WTC11 (cell line): ENCODE data around the gene RPL41. TPM values are rescaled to one million over a fixed set of nuclear protein-coding genes. Genes with fewer than 3 reads are reported as not detected.
A peak's percentile ranks its signal among the peaks of the same experiment; 100 is the strongest.
"Not testable (repeated sequence)": the region's sequence is repeated elsewhere in the genome, so short reads cannot be mapped to it uniquely, and the experiment has no call there.

Source experiments
- ATAC-seq: fragments of 200-7000 bp; cut with Tn5 transposase; 2 replicates; pipeline ENCODE4 v1.10.0; 2021; ENCODE audit warnings: mild to moderate bottlenecking, moderate library complexity
- CTCF ChIA-PET: fragments of 300-600 bp; sonication (Branson Sonifier 250); formaldehyde crosslinking; loops from one replicate; lab custom pipeline; 2021; ENCODE audit warnings: antibody characterized with exemption; lab: Charles Lee
- POLR2A ChIA-PET: fragments of 350-600 bp; sonication (Branson Sonifier 250); formaldehyde crosslinking; loops from one replicate; lab custom pipeline; 2021; ENCODE audit warnings: antibody characterized with exemption; lab: Charles Lee
- DNase-seq: peaks from one replicate; pipeline ENCODE4 v3.0.0; 2021; ENCODE audit warnings: low spot score
- H3K27ac Mint-ChIP-seq: 2 replicates; pipeline ENCODE4 v1.8.0; 2021; ENCODE audit warnings: mixed read lengths
- H3K27me3 Mint-ChIP-seq: 2 replicates; pipeline ENCODE4 v1.8.0; 2021; ENCODE audit warnings: low read depth, mild to moderate bottlenecking, moderate library complexity, mixed read lengths
- H3K36me3 Mint-ChIP-seq: 2 replicates; pipeline ENCODE4 v1.8.0; 2021; ENCODE audit warnings: mixed read lengths
- H3K4me1 Mint-ChIP-seq: 2 replicates; pipeline ENCODE4 v1.8.0; 2022; ENCODE audit warnings: mixed read lengths
- H3K4me3 Mint-ChIP-seq: 2 replicates; pipeline ENCODE4 v1.8.0; 2021; ENCODE audit warnings: mild to moderate bottlenecking, moderate library complexity, mixed read lengths
- H3K9me3 Mint-ChIP-seq: 2 replicates; pipeline ENCODE4 v1.8.0; 2021; ENCODE audit warnings: mixed read lengths
- AR ChIP-seq: fragments of 250-450 bp; sonication (Bioruptor Pico); IDR thresholded peaks from 2 replicates; pipeline ENCODE4 v1.9.0; 2021; ENCODE audit warnings: mild to moderate bottlenecking
- ATF1 ChIP-seq: sonication (generic); formaldehyde crosslinking; IDR thresholded peaks from 2 replicates; pipeline ENCODE4 v1.8.1; 2023; ENCODE audit warnings: mild to moderate bottlenecking, moderate library complexity, missing genetic modification reagents
- CBFB ChIP-seq: sonication (generic); formaldehyde crosslinking; IDR thresholded peaks from 2 replicates; pipeline ENCODE4 v1.8.1; 2022; ENCODE audit warnings: mild to moderate bottlenecking, low read depth, missing genetic modification reagents
- ERG ChIP-seq: fragments of 250-450 bp; sonication (Bioruptor Pico); IDR thresholded peaks from 2 replicates; pipeline ENCODE4 v1.8.0; 2021; ENCODE audit warnings: mild to moderate bottlenecking
- GRHL2 ChIP-seq: fragments of 250-450 bp; sonication (Bioruptor Pico); IDR thresholded peaks from 2 replicates; pipeline ENCODE4 v1.8.0; 2022; ENCODE audit warnings: mild to moderate bottlenecking, moderate library complexity; ENCODE audit not compliant: insufficient replicate concordance, severe bottlenecking
- IRF1 ChIP-seq: sonication (generic); formaldehyde crosslinking; IDR thresholded peaks from 2 replicates; pipeline ENCODE4 v1.8.0; 2023; ENCODE audit warnings: missing genetic modification reagents
- MYBL2 ChIP-seq: sonication (generic); formaldehyde crosslinking; IDR thresholded peaks from 2 replicates; pipeline ENCODE4 v1.8.1; 2023; ENCODE audit warnings: mild to moderate bottlenecking, moderate library complexity, missing genetic modification reagents
- NFE2L1 ChIP-seq: sonication (generic); formaldehyde crosslinking; IDR thresholded peaks from 2 replicates; pipeline ENCODE4 v1.8.1; 2023; ENCODE audit warnings: missing genetic modification reagents
- NR1H2 ChIP-seq: sonication (generic); formaldehyde crosslinking; IDR thresholded peaks from 2 replicates; pipeline ENCODE4 v1.9.0; 2021; ENCODE audit warnings: mild to moderate bottlenecking, moderate library complexity, missing genetic modification reagents
- PRDM15 ChIP-seq: sonication (generic); formaldehyde crosslinking; IDR thresholded peaks from 2 replicates; pipeline ENCODE4 v1.8.0; 2022; ENCODE audit warnings: missing genetic modification reagents
- PRRX2 ChIP-seq: fragments of 250-450 bp; sonication (Bioruptor Pico); IDR thresholded peaks from 2 replicates; pipeline ENCODE4 v1.8.0; 2021; ENCODE audit warnings: mild to moderate bottlenecking
- RELA ChIP-seq: sonication (generic); formaldehyde crosslinking; IDR thresholded peaks from 2 replicates; pipeline ENCODE4 v1.8.1; 2022; ENCODE audit warnings: missing genetic modification reagents, mild to moderate bottlenecking, borderline replicate concordance
- ZBTB21 ChIP-seq: sonication (generic); formaldehyde crosslinking; IDR thresholded peaks from 2 replicates; pipeline ENCODE4 v1.8.1; 2023; ENCODE audit warnings: mild to moderate bottlenecking, missing genetic modification reagents, borderline replicate concordance
- ZNF232 ChIP-seq: sonication (generic); formaldehyde crosslinking; IDR thresholded peaks from 2 replicates; pipeline ENCODE4 v1.8.0; 2022; ENCODE audit warnings: mild to moderate bottlenecking, missing genetic modification reagents
- ZNF416 ChIP-seq: fragments of 250-450 bp; sonication (Bioruptor Pico); IDR thresholded peaks from 2 replicates; pipeline ENCODE4 v1.9.0; 2021; ENCODE audit warnings: mild to moderate bottlenecking, inconsistent platforms
- ZNF425 ChIP-seq: fragments of 250-450 bp; sonication (Bioruptor Pico); conservative IDR thresholded peaks from 2 replicates; pipeline ENCODE4 v1.9.0; 2021; ENCODE audit warnings: mild to moderate bottlenecking
- ZNF671 ChIP-seq: fragments of 250-450 bp; sonication (Bioruptor Pico); IDR thresholded peaks from 2 replicates; pipeline ENCODE4 v1.8.0; 2021; ENCODE audit warnings: mild to moderate bottlenecking
- total RNA-seq: library from RNA; stranded (reverse); gene quantifications from 3 replicates; pipeline ENCODE4 v1.2.3, GENCODE V29; 2021

RPL41 gene
- total RNA-seq, 1 experiment from 2014 or later, result 4,004 TPM

GRCh38 chr12:56115329-56115728 is 1.1 kb upstream of the RPL41 start (continued):
- TF ChIP-seq GRHL2 (CRISPR knock-in tag) (no peak), CBFB (CRISPR knock-in tag) (no peak)

DNA sequence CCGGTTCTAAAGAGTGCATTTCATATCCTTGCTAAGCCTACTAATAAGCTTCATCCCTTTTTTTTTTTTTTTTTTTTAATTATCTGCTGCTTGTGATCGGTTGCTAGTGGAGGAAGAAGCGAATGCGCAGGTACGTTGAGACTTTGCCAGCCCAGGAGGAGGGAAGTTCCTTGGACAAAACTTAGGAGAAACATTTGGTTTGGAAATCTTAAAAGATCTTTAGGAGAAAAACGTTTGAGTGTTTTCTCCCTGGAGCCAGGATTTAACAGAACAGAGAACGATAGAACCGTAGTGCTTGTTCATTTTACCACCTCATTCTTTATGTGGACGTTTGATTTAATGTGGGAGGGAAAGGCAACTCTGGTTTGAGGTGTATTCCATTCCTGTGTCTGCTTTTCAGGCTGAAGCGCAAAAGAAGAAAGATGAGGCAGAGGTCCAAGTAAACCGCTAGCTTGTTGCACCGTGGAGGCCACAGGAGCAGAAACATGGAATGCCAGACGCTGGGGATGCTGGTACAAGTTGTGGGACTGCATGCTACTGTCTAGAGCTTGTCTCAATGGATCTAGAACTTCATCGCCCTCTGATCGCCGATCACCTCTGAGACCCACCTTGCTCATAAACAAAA is 761 bp downstream of the RPL41 start:
- Mint-ChIP-seq H3K36me3 (peaks cover 47% of the 10 kb centered on the region), H3K4me1 (peaks cover 21% of the 10 kb centered on the region), H3K4me3 (peak overlapping the region; percentile 100), H3K27ac (peak overlapping the region; percentile 100)
- H3K9me3 Mint-ChIP-seq, H3K27me3 Mint-ChIP-seq, ATAC-seq, DNase-seq: not testable (repeated sequence)
- CTCF ChIA-PET, result interaction anchor here (0.6 to 4.3 kb wide), 5 partner anchors 13 to 1011 kb away, joined by 3 to 95 read pairs (median 22); partner anchors contain the start of genes LRP1, MYL6, PA2G4 and SMARCC2
- POLR2A ChIA-PET, result interaction anchor here (0.6 to 3.6 kb wide), 13 partner anchors 9 to 593 kb away, joined by 3 to 71 read pairs (median 5); partner anchors contain the start of genes CNPY2, ESYT1, MYL6 and MYL6B
- TF ChIP-seq ZNF671 (CRISPR knock-in tag), result peak; percentile 68; the same call in 1 of the 2 replicates
- 0 out of 2 replicates have a peak, but pooled peaks have one; percentile 14 for TF ChIP-seq AR (CRISPR knock-in tag)
- peak; percentile 16; the same call in 1 of the 2 replicates for TF ChIP-seq ERG (CRISPR knock-in tag)
- TF ChIP-seq ZNF425, result peak; percentile 49; the same call in 1 of the 2 replicates

- POLR2A ChIA-PET, result interaction anchor here (0.6 to 3.6 kb wide), 19 partner anchors 8 to 592 kb away, joined by 3 to 71 read pairs (median 4); partner anchors contain the start of genes CNPY2, ERBB3, ESYT1 and MYL6
- peak; percentile 98 for DNase-seq
- Mint-ChIP-seq H3K4me1 (peaks cover 21% of the 10 kb centered on the region), H3K27me3 (no peaks in the 10 kb centered on the region), H3K4me3 (peak within 1 kb of the TSS; percentile 100), H3K27ac (peak within 1 kb of the TSS; percentile 100), H3K9me3 (no peaks in the 10 kb centered on the region), H3K36me3 (peaks cover 39% of the 10 kb centered on the region)
- CTCF ChIA-PET, result interaction anchor here (0.6 to 4.3 kb wide), 22 partner anchors 8 to 1010 kb away, joined by 3 to 95 read pairs (median 4); partner anchors contain the start of genes CNPY2, ESYT1, LRP1 and MYL6
- ATAC-seq, result peak; percentile 75
- peak; percentile 100 for TF ChIP-seq PRRX2
- peak; percentile 98 for TF ChIP-seq ATF1 (CRISPR knock-in tag)
- peak; percentile 100 for TF ChIP-seq ZNF416 (CRISPR knock-in tag)
- TF ChIP-seq IRF1 (CRISPR knock-in tag), result peak; percentile 66; the same call in 1 of the 2 replicates
- TF ChIP-seq PRDM15 (CRISPR knock-in tag), result no peak
- no peak for TF ChIP-seq NR1H2 (CRISPR knock-in tag)
- TF ChIP-seq MYBL2 (CRISPR knock-in tag), result peak; percentile 64; the same call in 1 of the 2 replicates
- TF ChIP-seq ZNF671 (CRISPR knock-in tag), result peak; percentile 100
- TF ChIP-seq ZNF232, result peak; percentile 45; the same call in 1 of the 2 replicates
- peak; percentile 86 for TF ChIP-seq ZBTB21 (CRISPR knock-in tag)
- 0 out of 2 replicates have a peak, but pooled peaks have one; percentile 60 for TF ChIP-seq NFE2L1 (CRISPR knock-in tag)
- TF ChIP-seq RELA (CRISPR knock-in tag), result 0 out of 2 replicates have a peak, but pooled peaks have one; percentile 19
Observed at GRCh38 chr12:56117778-56118687, 1.6 kb downstream of the RPL41 start, which contains the start of gene ZC3H10. Gene ZC3H10 (plus strand): TSS chr12:56118266. CDS start chr12:56120563, 2,297 bp downstream.
